Tibial nerve (tissue), 4 donors: Measurements from ENCODE around the gene MINDY4. TPM values are rescaled to one million over a fixed set of nuclear protein-coding genes. Genes with fewer than 3 reads are reported as not detected.

Source experiments
- DNase-seq, 2 donors: peaks; one replicate each; pipeline ENCODE4 v3.0.0-alpha.2; 2019; ENCODE audit warnings: low spot score in 2 of 2
- H3K27ac ChIP-seq, 4 donors: fragments of 200-600 bp; sonication (generic) in 3 of 4; one replicate each; pipeline ENCODE4 v1.5.1; 2017 to 2019; ENCODE audit warnings: mild to moderate bottlenecking in 1 of 4
- H3K27me3 ChIP-seq, 2 donors: fragments of 200-600 bp; sonication (generic) in 1 of 2; one replicate each; pipeline versions ENCODE4 v1.5.1 to v1.6.0; 2017 to 2019
- H3K36me3 ChIP-seq, 3 donors: fragments of 200-600 bp; sonication (generic); one replicate each; pipeline ENCODE4 v1.5.1; 2018 to 2019
- H3K4me1 ChIP-seq, 4 donors: fragments of 200-600 bp; sonication (generic) in 3 of 4; one replicate each; pipeline ENCODE4 v1.5.1; 2017 to 2019
- H3K4me3 ChIP-seq, 4 donors: fragments of 200-600 bp; sonication (generic) in 3 of 4; one replicate each; pipeline ENCODE4 v1.5.1; 2017 to 2019; ENCODE audit warnings: mild to moderate bottlenecking in 1 of 4, moderate library complexity in 1 of 4
- H3K9me3 ChIP-seq, 4 donors: fragments of 200-600 bp; sonication (generic) in 3 of 4; one replicate each; pipeline ENCODE4 v1.5.1; 2017 to 2019
- EP300 ChIP-seq, 2 donors: sonication (generic); formaldehyde crosslinking; IDR thresholded peaks; one replicate each; pipeline ENCODE4 v1.6.1; 2017; ENCODE audit warnings: antibody characterized with exemption in 2 of 2, mild to moderate bottlenecking in 1 of 2
- POLR2A ChIP-seq, 2 donors: fragments of 450-650 bp; IDR thresholded peaks; one replicate each; pipeline ENCODE4 v1.6.1; 2017; ENCODE audit warnings: antibody characterized with exemption in 2 of 2, mild to moderate bottlenecking in 2 of 2, moderate library complexity in 2 of 2
- WGBS, 2 donors: methylation state at CpG; one replicate each; pipeline ENCODE4 v1.1.5; 2018; 5-methylcytosine and 5-hydroxymethylcytosine counted together
- total RNA-seq, 4 donors: library from RNA; depleted of rRNA; stranded (reverse); fragments of >200 nt; gene quantifications; one replicate each; pipeline ENCODE4 v1.1.0, GENCODE V29; 2016
- TF ChIP-seq, protein P1 (sequence below), 5 experiments: fragments of 200-600 bp in 3 of 5; fragments of 450-650 bp in 2 of 5; sonication (generic) in 3 of 5; IDR thresholded peaks; one replicate each; pipeline ENCODE4 v1.5.1; 2016 to 2019; ENCODE audit warnings: antibody characterized with exemption in 5 of 5, mild to moderate bottlenecking in 3 of 5, moderate library complexity in 2 of 5

The MINDY4 gene
- total RNA-seq, 4 donors from 2014 or later: 17.1 to 21.6 (median 19.9) TPM

DNA sequence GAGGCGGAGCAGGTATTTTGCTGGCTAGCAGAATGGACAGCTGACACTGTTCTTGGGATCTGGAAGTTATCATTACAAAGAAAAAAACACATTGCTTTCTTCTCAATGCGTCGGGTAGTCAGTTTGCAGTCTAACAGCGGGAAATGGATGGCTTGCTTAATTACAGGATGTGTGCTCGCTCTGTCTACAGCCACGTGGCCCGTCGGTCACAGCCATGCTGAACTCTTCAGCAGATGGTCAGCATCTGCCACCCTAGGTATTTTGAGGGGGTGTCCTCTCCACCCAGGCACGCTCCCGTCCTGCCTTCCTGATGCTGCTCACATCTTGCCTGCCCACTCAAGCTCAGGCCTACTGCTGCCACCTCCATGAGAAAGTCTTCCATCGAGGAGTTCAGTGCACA lies 39.6 kb upstream of the MINDY4 start:
- DNase-seq: no peak
- Histone ChIP-seq H3K36me3 (no peaks in the 10 kb centered on the region), H3K27me3 (no peaks in the 10 kb centered on the region), H3K4me3 (no peak overlapping the region), H3K9me3 (peaks cover 0 to 3% (median 0%) of the 10 kb centered on the region in 4 donors), H3K27ac (no peak overlapping the region), H3K4me1 (no peaks in the 10 kb centered on the region)
- TF ChIP-seq EP300 (IDR thresholded peaks at IDR 0.05): no peak
- TF ChIP-seq, protein P1, sequence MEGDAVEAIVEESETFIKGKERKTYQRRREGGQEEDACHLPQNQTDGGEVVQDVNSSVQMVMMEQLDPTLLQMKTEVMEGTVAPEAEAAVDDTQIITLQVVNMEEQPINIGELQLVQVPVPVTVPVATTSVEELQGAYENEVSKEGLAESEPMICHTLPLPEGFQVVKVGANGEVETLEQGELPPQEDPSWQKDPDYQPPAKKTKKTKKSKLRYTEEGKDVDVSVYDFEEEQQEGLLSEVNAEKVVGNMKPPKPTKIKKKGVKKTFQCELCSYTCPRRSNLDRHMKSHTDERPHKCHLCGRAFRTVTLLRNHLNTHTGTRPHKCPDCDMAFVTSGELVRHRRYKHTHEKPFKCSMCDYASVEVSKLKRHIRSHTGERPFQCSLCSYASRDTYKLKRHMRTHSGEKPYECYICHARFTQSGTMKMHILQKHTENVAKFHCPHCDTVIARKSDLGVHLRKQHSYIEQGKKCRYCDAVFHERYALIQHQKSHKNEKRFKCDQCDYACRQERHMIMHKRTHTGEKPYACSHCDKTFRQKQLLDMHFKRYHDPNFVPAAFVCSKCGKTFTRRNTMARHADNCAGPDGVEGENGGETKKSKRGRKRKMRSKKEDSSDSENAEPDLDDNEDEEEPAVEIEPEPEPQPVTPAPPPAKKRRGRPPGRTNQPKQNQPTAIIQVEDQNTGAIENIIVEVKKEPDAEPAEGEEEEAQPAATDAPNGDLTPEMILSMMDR (IDR thresholded peaks at IDR 0.05): no peak
- TF ChIP-seq POLR2A (IDR thresholded peaks at IDR 0.05): no peak
- 50 to 55% methylated on average over 11 of the region's 11 CpGs for WGBS, 2 donors

DNA sequence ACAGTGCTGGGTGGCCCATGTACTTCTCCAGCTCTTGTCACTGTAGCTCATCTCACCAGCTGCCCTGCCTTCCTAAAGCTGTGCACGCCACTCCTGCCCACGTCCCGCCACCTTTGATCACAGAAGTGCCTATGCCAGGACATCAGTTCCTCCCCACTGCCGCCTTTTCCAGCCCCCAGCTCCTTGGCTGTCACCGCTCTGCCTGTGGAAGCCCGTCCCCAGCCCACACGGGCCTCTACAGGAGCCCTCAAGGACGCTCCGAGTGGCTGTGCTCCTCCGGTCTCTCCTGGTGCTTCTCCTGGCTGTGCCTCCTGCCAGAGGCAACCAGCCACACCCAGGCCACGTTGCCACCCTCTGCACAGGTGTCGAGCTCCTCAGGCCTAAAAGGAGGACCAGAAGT lies 38.6 kb upstream of the MINDY4 start:
- H3K9me3 ChIP-seq: peaks cover 0 to 3% (median 0%) of the 10 kb centered on the region in 4 donors
- no peaks in the 10 kb centered on the region for H3K4me1 ChIP-seq
- 92 to 94% methylated on average over 12 of the region's 12 CpGs for WGBS, 2 donors
- no peaks in the 10 kb centered on the region for H3K36me3 ChIP-seq
- no peak overlapping the region for H3K4me3 ChIP-seq
- no peaks in the 10 kb centered on the region for H3K27me3 ChIP-seq
- TF ChIP-seq, protein P1 (IDR thresholded peaks at IDR 0.05): no peak
- TF ChIP-seq EP300 (IDR thresholded peaks at IDR 0.05) (no peak), POLR2A (IDR thresholded peaks at IDR 0.05) (no peak)
- DNase-seq: no peak
- no peak overlapping the region for H3K27ac ChIP-seq

DNA sequence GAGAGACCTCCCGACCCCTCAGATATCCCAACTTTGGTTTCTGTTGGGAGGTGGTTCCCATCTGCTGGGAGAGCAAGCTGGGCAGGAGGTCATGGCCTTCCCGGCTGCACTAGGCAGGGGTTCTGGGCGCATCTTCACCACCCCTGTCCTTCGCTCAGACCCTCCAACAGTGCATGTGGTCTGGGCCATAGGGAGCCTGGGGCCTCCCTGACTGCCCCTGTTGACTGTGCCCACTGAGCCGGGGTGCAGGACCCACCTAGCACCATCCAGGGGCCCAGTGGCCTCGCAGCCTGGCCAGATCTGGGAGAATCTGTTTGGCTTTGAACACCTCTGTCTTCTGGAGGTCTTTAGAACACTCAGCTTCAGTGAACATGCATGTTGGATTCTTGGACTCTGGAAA lies 38.0 kb upstream of the MINDY4 start:
- WGBS, 2 donors: 97 to 100% methylated on average over 2 to 6 of the region's 6 CpGs

DNA sequence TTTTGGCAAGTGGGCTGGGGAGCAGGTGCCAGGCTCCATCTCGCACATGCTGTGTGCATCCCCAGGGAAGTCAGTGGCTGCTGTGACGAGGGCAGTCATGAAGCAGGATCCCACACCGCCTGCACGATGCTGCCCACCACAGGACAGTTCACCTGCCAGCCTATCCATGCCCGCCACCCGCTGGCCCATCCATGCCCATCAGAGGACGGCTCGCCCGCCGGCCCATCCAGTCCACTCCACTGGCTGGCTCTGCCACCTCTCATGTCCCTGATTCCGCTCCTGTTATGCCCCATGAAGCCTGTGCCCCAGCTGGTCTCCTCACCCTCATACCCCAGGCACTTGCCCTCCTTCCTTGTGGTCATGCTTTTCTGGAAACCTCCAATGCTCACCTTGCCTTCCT lies 37.5 kb upstream of the MINDY4 start:
- H3K27me3 ChIP-seq: no peaks in the 10 kb centered on the region
- H3K36me3 ChIP-seq: no peaks in the 10 kb centered on the region
- H3K9me3 ChIP-seq: peaks cover 0 to 3% (median 0%) of the 10 kb centered on the region in 4 donors
- no peak overlapping the region for H3K4me3 ChIP-seq
- H3K4me1 ChIP-seq: no peaks in the 10 kb centered on the region
- H3K27ac ChIP-seq: no peak overlapping the region
- TF ChIP-seq, protein P1 (IDR thresholded peaks at IDR 0.05): no peak
- TF ChIP-seq EP300 (IDR thresholded peaks at IDR 0.05) (no peak), POLR2A (IDR thresholded peaks at IDR 0.05) (no peak)
- WGBS, 2 donors: 90 to 93% methylated on average over 11 of the region's 11 CpGs
- no peak for DNase-seq

More for the DNA sequence above, 38.0 kb upstream of the MINDY4 start:
- H3K27ac ChIP-seq: no peak overlapping the region
- no peaks in the 10 kb centered on the region for H3K4me1 ChIP-seq
- TF ChIP-seq EP300 (IDR thresholded peaks at IDR 0.05) (no peak), POLR2A (IDR thresholded peaks at IDR 0.05) (no peak)
- TF ChIP-seq, protein P1 (IDR thresholded peaks at IDR 0.05): no peak
- no peaks in the 10 kb centered on the region for H3K36me3 ChIP-seq
- DNase-seq: no peak
- H3K27me3 ChIP-seq: no peaks in the 10 kb centered on the region
- H3K9me3 ChIP-seq: peaks cover 0 to 3% (median 0%) of the 10 kb centered on the region in 4 donors
- no peak overlapping the region for H3K4me3 ChIP-seq

DNA sequence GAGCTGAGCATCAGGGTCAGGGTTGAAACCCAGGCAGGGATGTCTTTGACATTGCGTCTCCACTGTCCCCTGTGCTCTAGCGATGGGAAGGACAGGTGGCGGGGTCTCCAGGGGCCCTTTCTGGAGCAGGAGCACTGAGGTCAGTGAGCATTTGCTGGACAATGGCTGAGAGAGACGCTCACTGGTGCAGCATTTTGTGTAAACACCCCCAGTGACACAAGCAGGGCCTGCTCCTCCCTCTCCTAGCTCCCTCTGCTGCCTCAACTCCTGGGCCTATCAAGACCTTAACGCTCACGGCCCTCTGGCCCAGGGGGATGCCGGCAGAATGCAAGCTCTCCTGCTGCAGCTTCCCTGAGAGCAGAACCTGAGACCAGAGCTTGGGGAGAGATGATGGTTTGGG lies 36.7 kb upstream of the MINDY4 start:
- Histone ChIP-seq H3K4me1 (no peaks in the 10 kb centered on the region), H3K27ac (no peak overlapping the region), H3K4me3 (no peak overlapping the region), H3K27me3 (no peaks in the 10 kb centered on the region), H3K9me3 (peaks cover 0 to 3% (median 0%) of the 10 kb centered on the region in 4 donors), H3K36me3 (no peaks in the 10 kb centered on the region)
- no peak for DNase-seq
- TF ChIP-seq EP300 (IDR thresholded peaks at IDR 0.05): no peak
- TF ChIP-seq, protein P1 (IDR thresholded peaks at IDR 0.05): no peak
- TF ChIP-seq POLR2A (IDR thresholded peaks at IDR 0.05): no peak
- 70 to 75% methylated on average over 7 of the region's 7 CpGs for WGBS, 2 donors
